Stimulated activated CD4-positive, alpha-beta T cell treated with anti-CD3 and anti-CD28 coated beads, Interleukin-12 subunit alpha, Interleukin-12 subunit beta, amount 100 ng/mL, for 48 hours (primary cell): ENCODE measurements around the gene ITGB1BP1.
"Not testable (repeated sequence)": the region's sequence is repeated elsewhere in the genome, so short reads cannot be mapped to it uniquely, and the experiment has no call there.

Experiments used
- DNase-seq, 3 donors: peaks; one replicate each; pipeline ENCODE4 v3.0.0-alpha.2; 2020; ENCODE audit warnings: low read depth in 2 of 3, low spot score in 1 of 3

The ITGB1BP1 gene

GRCh38 chr2:9401646-9402371, 21.5 kb downstream of the ITGB1BP1 start:
- DNase-seq, result no peak

- DNase-seq, result no peak
These were observed 22.2 kb downstream of the ITGB1BP1 start for GRCh38 chr2:9401059-9401547.

- no peak for DNase-seq
These were observed 22.9 kb downstream of the ITGB1BP1 start for GRCh38 chr2:9400268-9401058.

GRCh38 chr2:9398881-9399780, 24.2 kb downstream of the ITGB1BP1 start:
- no peak for DNase-seq

- DNase-seq, result not testable (repeated sequence)
These were observed 25.1 kb downstream of the ITGB1BP1 start for GRCh38 chr2:9398251-9398650.

GRCh38 chr2:9397201-9397600, 26.1 kb downstream of the ITGB1BP1 start:
- no peak for DNase-seq

- no peak for DNase-seq
These were observed 28.5 kb downstream of the ITGB1BP1 start for GRCh38 chr2:9394816-9395215.

- DNase-seq, result no peak
These were observed 30.2 kb downstream of the ITGB1BP1 start for GRCh38 chr2:9392898-9393765.

- no peak for DNase-seq
These were observed 31.2 kb downstream of the ITGB1BP1 start for GRCh38 chr2:9391961-9392720.

GRCh38 chr2:9390991-9391390, 32.3 kb downstream of the ITGB1BP1 start:
- DNase-seq, result no peak

- no peak for DNase-seq
These were observed 33.0 kb downstream of the ITGB1BP1 start for GRCh38 chr2:9390151-9390850.

- no peak for DNase-seq
These were observed 34.1 kb downstream of the ITGB1BP1 start for GRCh38 chr2:9388950-9389911.

- no peak for DNase-seq
These were observed 35.1 kb downstream of the ITGB1BP1 start for GRCh38 chr2:9388199-9388681.

- no peak for DNase-seq
These were observed 37.5 kb downstream of the ITGB1BP1 start for GRCh38 chr2:9385841-9386240.

- no peak for DNase-seq
These were observed 38.8 kb downstream of the ITGB1BP1 start for GRCh38 chr2:9384521-9384920.

GRCh38 chr2:9382604-9383235, 40.6 kb downstream of the ITGB1BP1 start:
- DNase-seq, result no peak
